Stimulated activated CD8-positive, alpha-beta memory T cell treated with anti-CD3 and anti-CD28 coated beads, Interleukin-7, amount 100 ng/mL, for 24 hours (primary cell): ENCODE measurements around the gene LUZP1.

Experiments used
- DNase-seq: peaks from one replicate; pipeline ENCODE4 v3.0.0-alpha.2; 2020; ENCODE audit warnings: low read depth

Gene LUZP1

GRCh38 chr1:23084880-23085279 is 83.8 kb downstream of the LUZP1 start:
- no peak for DNase-seq

- DNase-seq, result no peak
These were observed 84.8 kb downstream of the LUZP1 start for GRCh38 chr1:23083714-23084480.

GRCh38 chr1:23081376-23081775 is 87.3 kb downstream of the LUZP1 start:
- no peak for DNase-seq

GRCh38 chr1:23080885-23081284 is 87.8 kb downstream of the LUZP1 start:
- DNase-seq, result no peak

GRCh38 chr1:23079025-23079424 is 89.6 kb downstream of the LUZP1 start:
- no peak for DNase-seq

- DNase-seq, result no peak
These were observed 94.6 kb downstream of the LUZP1 start for GRCh38 chr1:23074012-23074411.

- no peak for DNase-seq
These were observed 99.0 kb downstream of the LUZP1 start for GRCh38 chr1:23069675-23070074.

- DNase-seq, result no peak
These were observed 99.5 kb downstream of the LUZP1 start for GRCh38 chr1:23069149-23069548.

- no peak for DNase-seq
These were observed 102.6 kb downstream of the LUZP1 start for GRCh38 chr1:23066075-23066474.

GRCh38 chr1:23065385-23065784 is 103.3 kb downstream of the LUZP1 start:
- DNase-seq, result no peak

GRCh38 chr1:23062271-23062670 is 106.4 kb downstream of the LUZP1 start:
- no peak for DNase-seq

GRCh38 chr1:23057301-23057700 is 111.4 kb downstream of the LUZP1 start:
- no peak for DNase-seq

GRCh38 chr1:23051290-23051909 is 117.3 kb downstream of the LUZP1 start:
- no peak for DNase-seq

GRCh38 chr1:23050201-23050600 is 118.5 kb downstream of the LUZP1 start:
- no peak for DNase-seq

- no peak for DNase-seq
These were observed 124.6 kb downstream of the LUZP1 start for GRCh38 chr1:23044035-23044434.

- no peak for DNase-seq
These were observed 128.1 kb downstream of the LUZP1 start for GRCh38 chr1:23040509-23040908.

GRCh38 chr1:23039308-23039826 is 129.3 kb downstream of the LUZP1 start:
- no peak for DNase-seq

GRCh38 chr1:23037081-23037740 is 131.4 kb downstream of the LUZP1 start:
- DNase-seq, result no peak

- DNase-seq, result no peak
These were observed 132.7 kb downstream of the LUZP1 start for GRCh38 chr1:23035823-23036452.
